Neural cell (in vitro differentiated cells): ENCODE data around the gene GOLGA7B.

ENCODE experiments used
- EP300 ChIP-seq: fragments of 450-650 bp; conservative IDR thresholded peaks from 2 replicates; pipeline ENCODE4 v1.6.1; 2014; ENCODE audit warnings: antibody characterized with exemption, mild to moderate bottlenecking, moderate library complexity; ENCODE audit not compliant: poor library complexity, severe bottlenecking
- EZH2 ChIP-seq: fragments of 200-600, 300-800 bp; shearing (Covaris generic), sonication (generic); IDR thresholded peaks from 2 replicates; pipeline ENCODE4 v1.6.1; 2014; ENCODE audit warnings: antibody characterized with exemption, low read length, borderline replicate concordance, mild to moderate bottlenecking; ENCODE audit not compliant: insufficient read depth, poor library complexity, severe bottlenecking
- POLR2AphosphoS5 ChIP-seq: IDR thresholded peaks from 2 replicates; pipeline ENCODE4 v1.6.1; 2012
- TAF1 ChIP-seq: IDR thresholded peaks from 2 replicates; pipeline ENCODE4 v1.6.1; 2012; ENCODE audit warnings: low read depth
- TF ChIP-seq, protein P1 (sequence below): fragments of 450-650 bp; IDR thresholded peaks from 2 replicates; pipeline ENCODE4 v1.5.1; 2014; ENCODE audit warnings: antibody characterized with exemption, mild to moderate bottlenecking, moderate library complexity; ENCODE audit not compliant: poor library complexity, severe bottlenecking
- TF ChIP-seq, protein P2 (sequence below): IDR thresholded peaks from 2 replicates; pipeline ENCODE4 v1.6.1; 2012; ENCODE audit warnings: borderline replicate concordance

DNA sequence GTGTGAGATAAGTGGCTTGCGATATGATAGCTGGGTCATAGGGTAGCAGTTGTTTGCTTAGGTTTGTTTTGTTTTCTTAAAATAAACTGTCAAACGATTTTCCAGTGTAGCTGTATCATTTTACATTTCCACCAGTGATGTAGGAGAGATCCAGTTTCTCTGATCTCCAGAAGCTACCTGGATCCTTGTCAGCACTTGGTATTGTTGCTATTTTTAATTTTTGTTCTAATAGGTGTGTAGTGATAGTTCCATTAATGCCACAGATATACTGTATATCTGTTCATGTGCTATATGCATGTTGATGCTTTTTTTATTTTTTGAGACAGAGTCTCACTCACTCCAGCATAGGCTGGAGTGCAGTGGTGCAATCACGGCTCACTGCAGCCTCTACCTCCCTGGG lies 44.4 kb downstream of the GOLGA7B start:
- TF ChIP-seq, protein P1, sequence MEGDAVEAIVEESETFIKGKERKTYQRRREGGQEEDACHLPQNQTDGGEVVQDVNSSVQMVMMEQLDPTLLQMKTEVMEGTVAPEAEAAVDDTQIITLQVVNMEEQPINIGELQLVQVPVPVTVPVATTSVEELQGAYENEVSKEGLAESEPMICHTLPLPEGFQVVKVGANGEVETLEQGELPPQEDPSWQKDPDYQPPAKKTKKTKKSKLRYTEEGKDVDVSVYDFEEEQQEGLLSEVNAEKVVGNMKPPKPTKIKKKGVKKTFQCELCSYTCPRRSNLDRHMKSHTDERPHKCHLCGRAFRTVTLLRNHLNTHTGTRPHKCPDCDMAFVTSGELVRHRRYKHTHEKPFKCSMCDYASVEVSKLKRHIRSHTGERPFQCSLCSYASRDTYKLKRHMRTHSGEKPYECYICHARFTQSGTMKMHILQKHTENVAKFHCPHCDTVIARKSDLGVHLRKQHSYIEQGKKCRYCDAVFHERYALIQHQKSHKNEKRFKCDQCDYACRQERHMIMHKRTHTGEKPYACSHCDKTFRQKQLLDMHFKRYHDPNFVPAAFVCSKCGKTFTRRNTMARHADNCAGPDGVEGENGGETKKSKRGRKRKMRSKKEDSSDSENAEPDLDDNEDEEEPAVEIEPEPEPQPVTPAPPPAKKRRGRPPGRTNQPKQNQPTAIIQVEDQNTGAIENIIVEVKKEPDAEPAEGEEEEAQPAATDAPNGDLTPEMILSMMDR, result no peak
- TF ChIP-seq POLR2AphosphoS5 (no peak), EZH2 (no peak), EP300 (no peak), TAF1 (no peak)
- TF ChIP-seq, protein P2, sequence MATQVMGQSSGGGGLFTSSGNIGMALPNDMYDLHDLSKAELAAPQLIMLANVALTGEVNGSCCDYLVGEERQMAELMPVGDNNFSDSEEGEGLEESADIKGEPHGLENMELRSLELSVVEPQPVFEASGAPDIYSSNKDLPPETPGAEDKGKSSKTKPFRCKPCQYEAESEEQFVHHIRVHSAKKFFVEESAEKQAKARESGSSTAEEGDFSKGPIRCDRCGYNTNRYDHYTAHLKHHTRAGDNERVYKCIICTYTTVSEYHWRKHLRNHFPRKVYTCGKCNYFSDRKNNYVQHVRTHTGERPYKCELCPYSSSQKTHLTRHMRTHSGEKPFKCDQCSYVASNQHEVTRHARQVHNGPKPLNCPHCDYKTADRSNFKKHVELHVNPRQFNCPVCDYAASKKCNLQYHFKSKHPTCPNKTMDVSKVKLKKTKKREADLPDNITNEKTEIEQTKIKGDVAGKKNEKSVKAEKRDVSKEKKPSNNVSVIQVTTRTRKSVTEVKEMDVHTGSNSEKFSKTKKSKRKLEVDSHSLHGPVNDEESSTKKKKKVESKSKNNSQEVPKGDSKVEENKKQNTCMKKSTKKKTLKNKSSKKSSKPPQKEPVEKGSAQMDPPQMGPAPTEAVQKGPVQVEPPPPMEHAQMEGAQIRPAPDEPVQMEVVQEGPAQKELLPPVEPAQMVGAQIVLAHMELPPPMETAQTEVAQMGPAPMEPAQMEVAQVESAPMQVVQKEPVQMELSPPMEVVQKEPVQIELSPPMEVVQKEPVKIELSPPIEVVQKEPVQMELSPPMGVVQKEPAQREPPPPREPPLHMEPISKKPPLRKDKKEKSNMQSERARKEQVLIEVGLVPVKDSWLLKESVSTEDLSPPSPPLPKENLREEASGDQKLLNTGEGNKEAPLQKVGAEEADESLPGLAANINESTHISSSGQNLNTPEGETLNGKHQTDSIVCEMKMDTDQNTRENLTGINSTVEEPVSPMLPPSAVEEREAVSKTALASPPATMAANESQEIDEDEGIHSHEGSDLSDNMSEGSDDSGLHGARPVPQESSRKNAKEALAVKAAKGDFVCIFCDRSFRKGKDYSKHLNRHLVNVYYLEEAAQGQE, result no peak
